Measurements from ENCODE around the gene CHRNA9. TPM values are rescaled to one million over a fixed set of nuclear protein-coding genes. Genes with fewer than 3 reads are reported as not detected.

Gene CHRNA9
- total RNA-seq, 1 donor = 0.36 TPM

DNA sequence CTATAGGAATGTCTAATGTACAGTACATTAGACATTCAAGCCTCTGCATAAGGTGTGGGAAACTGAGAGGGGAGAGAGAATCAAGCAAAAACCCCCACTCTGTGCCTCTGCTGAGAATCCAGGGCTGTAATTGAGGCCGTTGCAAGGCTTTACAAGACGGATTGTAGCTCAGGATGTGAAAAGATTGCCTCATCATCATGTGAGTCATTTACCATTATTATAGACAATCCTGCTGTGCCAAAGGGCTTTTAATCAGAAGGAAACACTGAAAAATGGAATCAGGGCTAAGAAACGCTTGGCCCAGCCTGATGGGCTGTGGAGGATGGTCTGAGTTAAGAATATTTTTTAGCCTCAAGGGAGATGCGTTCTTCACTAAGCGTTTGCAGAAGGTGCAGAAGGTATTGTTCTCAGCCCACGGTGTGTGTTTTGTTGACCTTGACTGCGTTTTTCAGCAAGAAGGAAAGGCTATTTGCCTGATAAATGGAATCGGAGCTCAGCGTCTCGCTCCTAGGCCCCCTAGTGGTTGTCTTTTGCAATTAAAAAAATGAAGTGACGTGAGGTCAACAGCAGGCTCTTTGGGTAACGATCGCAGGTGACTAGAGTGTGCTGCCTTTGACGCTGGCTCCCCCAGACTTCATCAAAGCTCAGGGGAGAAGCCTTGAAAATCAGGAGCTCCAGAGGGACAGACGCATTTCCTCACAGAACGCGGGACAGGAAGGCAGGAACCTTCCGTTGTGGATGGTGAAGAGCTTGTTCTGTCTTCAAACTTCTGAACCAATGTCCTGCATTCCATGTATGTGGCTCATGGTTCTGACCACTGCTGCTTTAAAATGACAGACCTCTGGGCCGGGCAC lies 18.1 kb upstream of the CHRNA9 start:
- peak overlapping the region; percentile 97 for H3K4me2 ChIP-seq (ENCODE audit: insufficient read depth, low read length)
- H2AFZ ChIP-seq (ENCODE audit: low read length) = peak overlapping the region; percentile 89
- TF ChIP-seq, protein P1, sequence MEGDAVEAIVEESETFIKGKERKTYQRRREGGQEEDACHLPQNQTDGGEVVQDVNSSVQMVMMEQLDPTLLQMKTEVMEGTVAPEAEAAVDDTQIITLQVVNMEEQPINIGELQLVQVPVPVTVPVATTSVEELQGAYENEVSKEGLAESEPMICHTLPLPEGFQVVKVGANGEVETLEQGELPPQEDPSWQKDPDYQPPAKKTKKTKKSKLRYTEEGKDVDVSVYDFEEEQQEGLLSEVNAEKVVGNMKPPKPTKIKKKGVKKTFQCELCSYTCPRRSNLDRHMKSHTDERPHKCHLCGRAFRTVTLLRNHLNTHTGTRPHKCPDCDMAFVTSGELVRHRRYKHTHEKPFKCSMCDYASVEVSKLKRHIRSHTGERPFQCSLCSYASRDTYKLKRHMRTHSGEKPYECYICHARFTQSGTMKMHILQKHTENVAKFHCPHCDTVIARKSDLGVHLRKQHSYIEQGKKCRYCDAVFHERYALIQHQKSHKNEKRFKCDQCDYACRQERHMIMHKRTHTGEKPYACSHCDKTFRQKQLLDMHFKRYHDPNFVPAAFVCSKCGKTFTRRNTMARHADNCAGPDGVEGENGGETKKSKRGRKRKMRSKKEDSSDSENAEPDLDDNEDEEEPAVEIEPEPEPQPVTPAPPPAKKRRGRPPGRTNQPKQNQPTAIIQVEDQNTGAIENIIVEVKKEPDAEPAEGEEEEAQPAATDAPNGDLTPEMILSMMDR (IDR thresholded peaks at IDR 0.05; ENCODE audit: extremely low read depth, low read depth, low read length) = peak; percentile 89
- H4K20me1 ChIP-seq (ENCODE audit: insufficient read depth, low read length) = no peaks in the 10 kb centered on the region
- no peaks in the 10 kb centered on the region for H3K36me3 ChIP-seq (ENCODE audit: insufficient read depth, low read length)
- H3K4me1 ChIP-seq (ENCODE audit: insufficient read depth, low read length) = peaks cover 31% of the 10 kb centered on the region
- no peaks in the 10 kb centered on the region for H3K79me2 ChIP-seq (ENCODE audit: insufficient read depth, low read length)
- H3K27me3 ChIP-seq (ENCODE audit: insufficient read depth, low read length) = no peaks in the 10 kb centered on the region
- no peaks in the 10 kb centered on the region for H3K9me3 ChIP-seq (ENCODE audit: low read depth, low read length)
- H3K27ac ChIP-seq (ENCODE audit: low read depth, low read length) = peak overlapping the region; percentile 100
- H3K4me3 ChIP-seq (ENCODE audit: insufficient read depth, low read length) = peak overlapping the region; percentile 69
- peak; percentile 58 for DNase-seq (ENCODE audit: insufficient read length, low spot score, missing footprints)

DNA sequence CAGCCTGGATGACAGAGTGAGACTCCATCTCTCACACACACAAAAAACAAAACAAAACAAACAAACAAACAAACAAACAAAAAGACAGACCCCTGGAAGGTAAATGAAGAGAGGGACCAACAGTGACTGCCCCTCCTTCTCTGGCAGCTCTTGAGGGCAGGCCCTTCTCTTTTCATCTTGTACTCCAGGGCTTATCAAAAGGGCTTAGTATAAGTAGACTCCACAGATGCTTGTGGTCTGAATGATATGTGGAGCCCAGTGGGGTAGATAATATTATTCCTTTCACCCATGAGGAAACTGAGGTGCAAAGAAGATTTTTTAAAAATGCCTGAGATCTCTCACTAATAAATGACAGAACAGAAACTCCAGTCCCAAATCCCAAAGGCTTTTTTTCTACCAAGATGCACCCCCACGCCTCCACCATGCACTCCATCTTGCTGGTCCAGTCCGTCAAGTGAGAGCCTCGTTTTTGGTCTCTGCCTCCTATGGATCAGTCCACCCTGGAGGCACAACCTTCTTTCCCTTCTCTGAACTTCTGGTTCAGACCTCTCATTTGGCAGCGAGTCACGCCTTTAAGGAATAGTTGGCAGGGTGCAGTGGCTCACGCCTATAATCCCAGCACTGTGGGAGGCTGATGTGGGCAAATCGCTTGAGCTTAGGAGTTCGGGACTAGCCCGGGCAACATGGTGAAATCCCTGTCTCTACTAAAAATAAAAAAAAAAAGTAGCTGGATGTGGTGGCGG lies 17.0 kb upstream of the CHRNA9 start:
- Histone ChIP-seq H4K20me1 (ENCODE audit: insufficient read depth, low read length) (no peaks in the 10 kb centered on the region), H3K9me3 (ENCODE audit: low read depth, low read length) (no peaks in the 10 kb centered on the region), H3K79me2 (ENCODE audit: insufficient read depth, low read length) (no peaks in the 10 kb centered on the region), H3K36me3 (ENCODE audit: insufficient read depth, low read length) (no peaks in the 10 kb centered on the region), H3K4me2 (ENCODE audit: insufficient read depth, low read length) (no peak overlapping the region), H3K4me1 (ENCODE audit: insufficient read depth, low read length) (peaks cover 35% of the 10 kb centered on the region), H3K27ac (ENCODE audit: low read depth, low read length) (no peak overlapping the region), H2AFZ (ENCODE audit: low read length) (no peak overlapping the region), H3K4me3 (ENCODE audit: insufficient read depth, low read length) (no peak overlapping the region), H3K27me3 (ENCODE audit: insufficient read depth, low read length) (no peaks in the 10 kb centered on the region)
- DNase-seq (ENCODE audit: insufficient read length, low spot score, missing footprints) = no peak
- TF ChIP-seq, protein P1 (IDR thresholded peaks at IDR 0.05; ENCODE audit: extremely low read depth, low read depth, low read length) = no peak

DNA sequence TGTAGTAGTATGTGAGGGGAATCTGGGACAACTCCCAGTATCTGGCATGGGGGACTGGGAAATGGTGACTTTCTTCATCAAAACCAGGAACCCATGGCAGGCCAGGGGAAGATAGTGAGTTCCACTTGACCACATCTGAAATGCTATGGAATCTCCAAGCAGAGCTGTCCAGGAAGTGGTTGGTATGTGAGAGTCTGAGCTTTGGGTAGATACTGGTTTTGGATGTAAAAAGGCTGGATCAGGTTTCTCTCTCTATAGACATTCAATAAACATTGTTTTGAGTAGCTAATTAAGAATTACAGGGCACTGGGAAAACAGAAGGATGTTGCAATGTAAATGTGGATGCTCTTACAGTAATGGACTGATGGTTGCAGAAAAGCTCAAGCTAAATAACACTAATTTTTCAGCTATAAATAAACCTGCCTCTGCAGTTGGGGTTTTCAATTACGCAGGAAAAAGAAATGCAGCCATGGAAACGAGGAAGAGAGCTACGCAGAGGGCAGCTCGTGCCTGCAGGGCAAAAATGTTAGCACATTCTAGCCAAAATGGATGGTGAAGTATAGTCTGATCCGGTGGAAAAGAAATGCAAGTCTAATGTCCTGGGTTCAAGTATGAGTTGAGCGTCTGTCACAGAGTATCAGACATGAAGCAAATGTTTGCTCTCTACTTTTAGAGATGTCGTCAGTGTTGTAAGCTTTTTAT lies 13.4 kb upstream of the CHRNA9 start:
- Histone ChIP-seq H3K9me3 (ENCODE audit: low read depth, low read length) (no peaks in the 10 kb centered on the region), H3K27me3 (ENCODE audit: insufficient read depth, low read length) (no peaks in the 10 kb centered on the region), H3K79me2 (ENCODE audit: insufficient read depth, low read length) (no peaks in the 10 kb centered on the region), H3K4me2 (ENCODE audit: insufficient read depth, low read length) (peak overlapping the region; percentile 37), H3K27ac (ENCODE audit: low read depth, low read length) (peak overlapping the region; percentile 92), H3K4me3 (ENCODE audit: insufficient read depth, low read length) (peak overlapping the region; percentile 13), H2AFZ (ENCODE audit: low read length) (peak overlapping the region; percentile 68), H4K20me1 (ENCODE audit: insufficient read depth, low read length) (no peaks in the 10 kb centered on the region), H3K4me1 (ENCODE audit: insufficient read depth, low read length) (peaks cover 19% of the 10 kb centered on the region), H3K36me3 (ENCODE audit: insufficient read depth, low read length) (no peaks in the 10 kb centered on the region)
- peak; percentile 69 for DNase-seq (ENCODE audit: insufficient read length, low spot score, missing footprints)
- TF ChIP-seq, protein P1 (IDR thresholded peaks at IDR 0.05; ENCODE audit: extremely low read depth, low read depth, low read length) = no peak

Data from osteoblast (primary cell).